ENCODE data around the gene ZBTB32.
"Not testable (repeated sequence)": the region's sequence is repeated elsewhere in the genome, so short reads cannot be mapped to it uniquely, and the experiment has no call there.

Gene ZBTB32, protein sequence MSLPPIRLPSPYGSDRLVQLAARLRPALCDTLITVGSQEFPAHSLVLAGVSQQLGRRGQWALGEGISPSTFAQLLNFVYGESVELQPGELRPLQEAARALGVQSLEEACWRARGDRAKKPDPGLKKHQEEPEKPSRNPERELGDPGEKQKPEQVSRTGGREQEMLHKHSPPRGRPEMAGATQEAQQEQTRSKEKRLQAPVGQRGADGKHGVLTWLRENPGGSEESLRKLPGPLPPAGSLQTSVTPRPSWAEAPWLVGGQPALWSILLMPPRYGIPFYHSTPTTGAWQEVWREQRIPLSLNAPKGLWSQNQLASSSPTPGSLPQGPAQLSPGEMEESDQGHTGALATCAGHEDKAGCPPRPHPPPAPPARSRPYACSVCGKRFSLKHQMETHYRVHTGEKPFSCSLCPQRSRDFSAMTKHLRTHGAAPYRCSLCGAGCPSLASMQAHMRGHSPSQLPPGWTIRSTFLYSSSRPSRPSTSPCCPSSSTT

DNA sequence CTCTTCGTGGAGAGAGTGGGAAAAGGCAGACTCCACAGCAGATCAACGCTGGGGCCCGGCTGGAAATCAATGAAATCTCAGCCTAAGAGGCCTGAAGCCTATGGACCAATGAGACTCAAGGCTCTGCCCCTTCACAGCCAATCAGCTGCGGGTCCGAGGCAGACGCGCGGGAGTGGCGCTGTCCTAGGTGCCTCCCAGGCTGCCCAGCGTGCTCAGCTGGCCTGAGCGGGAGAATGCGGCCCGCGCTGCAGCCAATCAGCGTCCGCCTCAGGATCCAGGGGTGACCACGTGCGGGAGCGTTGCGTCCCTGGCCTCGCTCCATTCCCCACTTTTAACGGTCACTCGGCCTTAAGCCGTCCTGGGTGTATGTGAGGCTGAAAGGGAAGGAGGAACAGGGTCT, at the start of gene ZBTB32:
Gene ZBTB32, plus strand, starts transcription at position 341 of the 400 bp plus-strand sequence. CDS start 10,069 bp downstream, outside the sequence.
- Histone ChIP-seq H3K4me2 (no peak within 1 kb of the TSS), H3K9me3 (no peaks in the 10 kb centered on the region), H3K36me3 (no peaks in the 10 kb centered on the region), H3K9ac (no peak within 1 kb of the TSS), H4K20me1 (no peaks in the 10 kb centered on the region), H3K27me3 (peaks cover 10% of the 10 kb centered on the region; the same call in 1 of the 2 replicates), H3K4me1 (0 out of 2 replicates have a peak, but pooled peaks cover 7% of the 10 kb centered on the region), H3K27ac (no peak within 1 kb of the TSS), H3K4me3 (no peak within 1 kb of the TSS)
- no peak for TF ChIP-seq Cebpa-rat (IDR thresholded peaks at IDR 0.05)

DNA sequence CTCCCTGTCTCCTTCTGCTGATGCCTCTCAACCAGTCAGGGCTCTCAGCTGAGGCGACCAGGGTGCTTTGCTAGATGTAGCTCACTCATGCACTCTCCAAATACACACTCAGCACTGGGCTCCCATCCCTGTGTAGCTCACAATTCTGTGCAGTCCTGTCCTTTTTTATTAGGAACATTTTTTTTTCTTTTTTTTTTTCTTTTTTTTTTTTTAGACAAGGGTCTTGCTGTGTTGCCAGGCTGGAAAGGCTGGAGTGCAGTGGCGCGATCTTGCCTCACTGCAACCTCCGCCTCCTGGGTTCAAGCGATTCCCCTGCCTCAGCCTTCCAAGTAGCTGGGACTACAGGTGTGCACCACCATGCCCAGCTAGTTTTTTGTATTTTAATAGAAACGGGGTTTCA, 49.5 kb upstream of the ZBTB32 start:
- Histone ChIP-seq H3K4me1 (peaks cover 14% of the 10 kb centered on the region), H3K36me3 (peaks cover 96% of the 10 kb centered on the region), H4K20me1 (peaks cover 63% of the 10 kb centered on the region)
- H3K27me3 ChIP-seq, H3K9me3 ChIP-seq, H3K9ac ChIP-seq, H3K4me3 ChIP-seq, H3K27ac ChIP-seq, H3K4me2 ChIP-seq: not testable (repeated sequence)

DNA sequence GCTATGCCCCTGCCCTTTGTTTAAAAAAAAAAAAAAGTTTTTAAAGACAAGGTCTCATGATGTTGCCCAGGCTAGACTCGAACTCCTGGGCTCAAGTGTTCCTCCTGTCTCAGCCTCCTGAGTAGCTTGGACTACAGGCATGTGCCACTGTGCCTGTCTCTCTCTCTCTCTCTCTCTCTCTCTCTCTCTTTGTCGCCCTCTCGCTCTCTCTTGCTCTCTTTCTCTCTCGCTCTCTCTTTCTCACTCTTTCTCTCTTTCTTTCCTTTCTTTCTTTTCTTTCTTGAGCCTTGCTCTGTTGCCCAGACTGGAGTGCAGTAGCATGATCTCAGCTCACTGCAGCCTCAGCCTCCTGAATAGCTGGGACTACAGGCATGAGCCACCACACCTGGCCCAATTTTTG, 48.8 kb upstream of the ZBTB32 start:
- Histone ChIP-seq H4K20me1 (peaks cover 62% of the 10 kb centered on the region), H3K27me3 (no peaks in the 10 kb centered on the region), H3K4me2 (no peak overlapping the region), H3K9ac (no peak overlapping the region), H3K36me3 (peaks cover 99% of the 10 kb centered on the region), H3K27ac (no peak overlapping the region), H3K9me3 (no peaks in the 10 kb centered on the region), H3K4me1 (peaks cover 6% of the 10 kb centered on the region), H3K4me3 (no peak overlapping the region)
- no peak for TF ChIP-seq Cebpa-rat (IDR thresholded peaks at IDR 0.05)

DNA sequence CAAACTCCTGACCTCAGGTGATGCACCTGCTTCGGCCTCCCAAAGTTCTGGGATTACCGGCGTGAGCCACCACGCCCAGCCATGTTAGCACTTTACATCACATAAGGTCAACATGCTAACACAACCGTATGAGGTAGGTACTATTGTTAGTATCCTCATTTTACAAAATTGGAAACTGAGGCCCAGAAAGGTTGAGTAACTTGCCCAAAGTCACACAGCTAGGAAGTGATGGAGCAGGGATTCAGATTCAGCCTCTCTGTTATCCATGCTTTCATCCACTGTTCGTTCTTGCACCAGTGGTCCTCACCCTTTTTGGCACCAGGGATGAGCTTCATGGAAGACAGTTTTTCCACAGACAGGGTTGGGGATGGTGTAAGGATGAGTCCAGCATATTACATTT, 47.7 kb upstream of the ZBTB32 start:
- H3K9me3 ChIP-seq = no peaks in the 10 kb centered on the region
- H3K27me3 ChIP-seq = no peaks in the 10 kb centered on the region
- peaks cover 88% of the 10 kb centered on the region for H3K36me3 ChIP-seq
- H3K4me3 ChIP-seq = no peak overlapping the region
- H3K4me1 ChIP-seq = no peaks in the 10 kb centered on the region
- no peak for TF ChIP-seq Cebpa-rat (IDR thresholded peaks at IDR 0.05)
- no peak overlapping the region for H3K9ac ChIP-seq
- no peak overlapping the region for H3K4me2 ChIP-seq
- H3K27ac ChIP-seq = no peak overlapping the region
- peaks cover 53% of the 10 kb centered on the region for H4K20me1 ChIP-seq

DNA sequence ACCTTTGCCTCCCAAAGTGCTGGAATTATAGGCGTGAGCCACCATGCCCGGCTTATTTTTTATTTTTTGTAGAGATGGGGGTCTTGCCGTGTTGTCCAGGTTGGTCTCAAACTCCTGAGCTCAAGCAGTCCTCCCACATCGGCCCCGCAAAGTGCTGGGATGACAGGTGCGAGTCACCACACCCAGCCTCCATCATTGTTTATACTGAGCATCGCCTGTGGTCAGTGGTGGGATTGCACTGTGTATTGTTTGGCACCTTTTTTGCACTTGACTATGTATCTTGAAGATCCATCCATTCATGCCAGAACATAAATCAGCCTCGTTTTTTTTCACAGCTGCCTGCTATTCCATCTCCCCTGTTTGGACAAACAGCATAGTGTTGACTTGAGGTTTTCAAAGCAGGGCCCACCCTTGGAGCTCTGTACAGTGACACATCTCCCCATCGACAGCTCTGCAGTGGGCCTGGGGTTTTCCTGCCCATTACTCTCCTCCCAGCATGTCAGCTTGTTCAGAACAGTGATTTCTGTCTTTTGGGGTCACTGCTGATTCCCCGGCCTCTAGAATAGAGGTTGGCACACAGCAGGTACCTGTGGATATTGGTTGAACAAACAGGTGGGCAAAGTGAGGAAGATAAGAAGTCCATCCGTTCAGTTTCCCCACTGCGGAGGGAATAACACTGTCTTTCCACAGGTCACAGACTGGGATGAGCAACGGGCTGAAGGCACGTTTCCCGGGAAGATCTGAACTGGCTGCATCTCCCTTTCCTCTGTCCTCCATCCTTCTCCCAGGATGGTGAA, 46.3 kb upstream of the ZBTB32 start:
- Histone ChIP-seq H3K27ac (no peak overlapping the region), H3K4me2 (no peak overlapping the region), H3K27me3 (no peaks in the 10 kb centered on the region), H3K9me3 (no peaks in the 10 kb centered on the region), H3K9ac (no peak overlapping the region), H3K36me3 (peaks cover 74% of the 10 kb centered on the region), H3K4me1 (peaks cover 3% of the 10 kb centered on the region), H3K4me3 (no peak overlapping the region), H4K20me1 (peaks cover 48% of the 10 kb centered on the region)
- no peak for TF ChIP-seq Cebpa-rat (IDR thresholded peaks at IDR 0.05)

DNA sequence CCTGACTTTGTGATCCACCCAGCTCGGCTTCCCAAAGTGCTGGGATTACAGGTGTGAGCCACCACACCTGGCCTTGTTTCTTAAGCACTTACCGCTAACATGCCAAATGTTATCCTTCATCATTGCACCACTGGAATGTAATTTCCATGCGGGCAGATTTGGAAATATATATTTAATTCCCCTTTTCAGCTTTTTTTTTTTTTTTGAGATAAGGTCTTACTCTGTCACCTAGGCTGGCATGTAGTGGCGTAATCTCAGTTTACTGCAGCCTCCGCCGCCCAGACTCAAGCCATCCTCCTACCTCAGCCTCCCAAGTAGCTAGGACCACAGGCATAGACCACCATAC, 42.4 kb upstream of the ZBTB32 start:
- Histone ChIP-seq H3K4me2 (no peak overlapping the region), H3K9me3 (0 out of 2 replicates have a peak, but pooled peaks cover 4% of the 10 kb centered on the region), H3K27ac (no peak overlapping the region), H3K4me3 (no peak overlapping the region), H3K4me1 (peaks cover 13% of the 10 kb centered on the region), H3K27me3 (no peaks in the 10 kb centered on the region), H3K36me3 (peaks cover 36% of the 10 kb centered on the region), H4K20me1 (peaks cover 19% of the 10 kb centered on the region; the same call in 1 of the 2 replicates), H3K9ac (no peak overlapping the region)
- TF ChIP-seq Cebpa-rat (IDR thresholded peaks at IDR 0.05) = no peak

DNA sequence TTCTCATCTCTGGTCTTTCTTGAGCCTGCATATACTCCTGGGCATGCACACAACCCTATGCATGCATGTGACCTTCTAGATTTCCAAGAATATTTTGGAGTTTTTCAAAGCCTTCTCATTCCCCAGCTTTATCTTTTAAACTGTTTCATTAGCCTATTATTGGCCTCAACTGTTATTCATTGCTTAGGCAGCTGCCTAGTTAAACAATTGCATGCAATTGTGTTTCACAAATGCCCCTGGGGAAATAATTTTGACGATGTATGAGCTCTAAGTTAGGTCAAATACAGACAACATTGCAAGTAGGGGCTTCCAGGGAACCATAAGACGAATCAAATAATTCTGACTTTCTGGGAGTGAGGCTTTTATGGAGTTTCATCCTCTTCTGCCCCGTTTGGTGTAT, 40.4 kb upstream of the ZBTB32 start:
- H3K9me3 ChIP-seq = 0 out of 2 replicates have a peak, but pooled peaks cover 4% of the 10 kb centered on the region
- no peak for TF ChIP-seq Cebpa-rat (IDR thresholded peaks at IDR 0.05)

DNA sequence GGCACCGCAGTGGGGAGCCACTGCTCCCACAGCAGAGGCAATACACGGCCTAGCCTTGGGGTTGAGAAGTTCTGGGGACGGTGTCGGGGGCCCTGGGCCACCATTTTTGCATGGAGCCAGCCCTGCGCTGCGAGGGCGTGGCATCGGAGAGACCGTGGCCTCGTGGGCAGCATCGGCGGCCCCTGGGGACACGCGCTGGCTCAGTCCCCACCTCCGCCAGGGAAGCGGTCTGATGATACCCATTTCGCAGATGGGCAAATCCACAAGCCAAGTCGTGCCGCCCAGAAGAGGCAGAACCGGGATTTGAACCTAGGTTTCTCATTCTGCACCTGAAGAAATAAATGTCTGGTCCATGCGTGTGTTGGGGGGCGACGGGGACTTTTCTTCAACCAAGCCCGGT, 39.2 kb upstream of the ZBTB32 start:
- no peak overlapping the region for H3K9ac ChIP-seq
- no peaks in the 10 kb centered on the region for H3K27me3 ChIP-seq
- no peak overlapping the region for H3K27ac ChIP-seq
- peaks cover 13% of the 10 kb centered on the region for H3K4me1 ChIP-seq
- 0 out of 2 replicates have a peak, but pooled peaks cover 4% of the 10 kb centered on the region for H3K9me3 ChIP-seq
- no peaks in the 10 kb centered on the region for H4K20me1 ChIP-seq
- no peak overlapping the region for H3K4me3 ChIP-seq
- TF ChIP-seq Cebpa-rat (IDR thresholded peaks at IDR 0.05) = no peak
- no peak overlapping the region for H3K4me2 ChIP-seq
- H3K36me3 ChIP-seq = peaks cover 4% of the 10 kb centered on the region; the same call in 1 of the 2 replicates

More for the DNA sequence above, 40.4 kb upstream of the ZBTB32 start:
- Histone ChIP-seq H3K4me1 (peaks cover 13% of the 10 kb centered on the region), H3K36me3 (peaks cover 16% of the 10 kb centered on the region), H3K27me3 (no peaks in the 10 kb centered on the region), H3K27ac (no peak overlapping the region), H4K20me1 (no peaks in the 10 kb centered on the region), H3K4me2 (peak overlapping the region; percentile 25; the same call in 1 of the 2 replicates), H3K9ac (no peak overlapping the region), H3K4me3 (no peak overlapping the region)

DNA sequence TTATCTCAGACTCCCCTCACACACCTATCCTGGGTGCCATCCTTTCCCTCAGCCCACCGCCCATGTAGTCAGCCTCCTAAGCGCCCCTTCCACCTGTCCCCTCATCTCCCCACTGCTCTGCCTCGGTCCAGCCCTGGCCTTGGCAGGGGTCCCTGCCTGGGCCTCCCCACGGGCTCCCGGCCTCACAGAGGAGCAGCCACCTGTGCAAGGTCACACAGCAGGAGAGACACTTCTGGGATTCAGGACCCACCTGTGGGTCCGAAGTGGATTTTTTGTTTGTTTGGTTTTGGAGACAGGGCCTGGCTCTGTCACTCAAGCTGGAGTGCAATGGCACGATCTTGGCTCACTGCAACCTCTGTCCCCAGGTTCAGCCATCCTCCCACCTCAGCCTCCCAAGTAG, 38.8 kb upstream of the ZBTB32 start:
- Histone ChIP-seq H3K4me2 (no peak overlapping the region), H3K4me3 (no peak overlapping the region), H3K27ac (no peak overlapping the region), H3K9ac (no peak overlapping the region), H3K27me3 (no peaks in the 10 kb centered on the region), H3K36me3 (no peaks in the 10 kb centered on the region), H3K4me1 (peaks cover 13% of the 10 kb centered on the region), H4K20me1 (no peaks in the 10 kb centered on the region), H3K9me3 (0 out of 2 replicates have a peak, but pooled peaks cover 4% of the 10 kb centered on the region)
- no peak for TF ChIP-seq Cebpa-rat (IDR thresholded peaks at IDR 0.05)

All from BLaER1 (cell line).